ENCODE results near the gene USHBP1.
"Not testable (repeated sequence)": the region's sequence is repeated elsewhere in the genome, so short reads cannot be mapped to it uniquely, and the experiment has no call there.

The USHBP1 gene

DNA sequence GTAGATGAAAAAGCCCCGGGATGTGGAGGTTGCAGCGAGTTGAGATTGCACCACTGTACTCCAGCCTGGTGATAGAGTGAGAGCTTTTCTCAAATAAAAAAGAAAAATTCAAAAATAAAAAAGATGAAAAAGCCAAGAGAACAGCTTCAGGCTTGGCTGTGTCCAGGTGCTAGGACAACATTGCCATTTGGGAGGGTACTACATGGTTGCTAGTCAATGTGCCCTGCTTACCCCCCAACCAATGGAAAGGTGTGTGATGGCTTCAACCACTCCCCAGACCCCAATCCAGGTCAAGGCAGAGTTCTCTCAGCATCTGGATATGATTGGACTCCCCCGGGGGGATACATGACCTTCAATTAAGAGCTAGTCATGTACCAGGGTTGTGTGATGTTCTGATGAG lies 14.9 kb upstream of the USHBP1 start:
- peak overlapping the region in 1 of 11 experiments; percentile 18; a peak in 2 of 22 replicates for H3K27ac ChIP-seq
- no peak for TF ChIP-seq Cebpa-rat (IDR thresholded peaks at IDR 0.05)
- H3K9me3 ChIP-seq (replicated peaks in 1 of 11): no peaks in the 10 kb centered on the region
- H3K4me1 ChIP-seq: peaks cover 10 to 38% (median 21%) of the 10 kb centered on the region in 10 experiments
- H3K4me2 ChIP-seq: peak overlapping the region in 2 of 11 experiments; percentile 7 to 21; a peak in 2 of 22 replicates
- H4K20me1 ChIP-seq: peaks cover 0 to 19% (median 15%) of the 10 kb centered on the region in 11 experiments; a peak in 19 of 22 replicates
- peaks cover 49 to 74% (median 65%) of the 10 kb centered on the region in 11 experiments for H3K36me3 ChIP-seq
- no peak overlapping the region for H3K4me3 ChIP-seq
- no peaks in the 10 kb centered on the region for H3K27me3 ChIP-seq
- no peak overlapping the region for H3K9ac ChIP-seq

GRCh38 chr19:17275441-17276175 lies 11.1 kb upstream of the USHBP1 start:
- H3K9ac ChIP-seq: 0 out of 22 replicates have a peak overlapping the region, but pooled peaks of 1 of the 11 experiments have one; percentile 14
- H3K27me3 ChIP-seq: no peaks in the 10 kb centered on the region
- H3K36me3 ChIP-seq: peaks cover 69 to 95% (median 85%) of the 10 kb centered on the region in 11 experiments
- H4K20me1 ChIP-seq: no peaks in the 10 kb centered on the region
- H3K4me1 ChIP-seq: peaks cover 0 to 25% (median 12%) of the 10 kb centered on the region in 10 experiments; a peak in 19 of 20 replicates
- H3K9me3 ChIP-seq (replicated peaks in 1 of 11): no peaks in the 10 kb centered on the region
- no peak overlapping the region for H3K4me2 ChIP-seq
- H3K27ac ChIP-seq: no peak overlapping the region
- H3K4me3 ChIP-seq: no peak overlapping the region
- no peak for TF ChIP-seq Cebpa-rat (IDR thresholded peaks at IDR 0.05)

GRCh38 chr19:17274892-17275291 lies 10.3 kb upstream of the USHBP1 start:
- Histone ChIP-seq H3K36me3 (peaks cover 70 to 100% (median 92%) of the 10 kb centered on the region in 11 experiments), H3K4me1 (peaks cover 0 to 18% (median 10%) of the 10 kb centered on the region in 10 experiments; a peak in 15 of 20 replicates)
- not testable (repeated sequence) for H3K27me3 ChIP-seq; H4K20me1 ChIP-seq; H3K27ac ChIP-seq; H3K4me3 ChIP-seq; H3K9me3 ChIP-seq (replicated peaks in 1 of 11); H3K4me2 ChIP-seq; H3K9ac ChIP-seq

DNA sequence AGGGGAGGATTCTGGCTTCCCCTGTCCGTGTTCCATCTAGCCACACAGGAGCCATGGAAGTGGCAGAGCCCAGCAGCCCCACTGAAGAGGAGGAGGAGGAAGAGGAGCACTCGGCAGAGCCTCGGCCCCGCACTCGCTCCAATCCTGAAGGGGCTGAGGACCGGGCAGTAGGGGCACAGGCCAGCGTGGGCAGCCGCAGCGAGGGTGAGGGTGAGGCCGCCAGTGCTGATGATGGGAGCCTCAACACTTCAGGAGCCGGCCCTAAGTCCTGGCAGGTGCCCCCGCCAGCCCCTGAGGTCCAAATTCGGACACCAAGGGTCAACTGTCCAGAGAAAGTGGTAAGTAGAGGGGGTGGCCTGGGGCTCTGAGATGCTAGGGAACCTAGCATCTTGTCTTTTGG lies 4.2 kb upstream of the USHBP1 start:
- H3K4me2 ChIP-seq: peak overlapping the region; percentile 89 to 100 (median 97)
- peak overlapping the region in 10 of 11 experiments; percentile 83 to 93 (median 88); a peak in 17 of 22 replicates for H3K9ac ChIP-seq
- peaks cover 32 to 53% (median 48%) of the 10 kb centered on the region in 11 experiments for H3K36me3 ChIP-seq
- H3K4me1 ChIP-seq: peaks cover 34 to 54% (median 48%) of the 10 kb centered on the region in 10 experiments
- H4K20me1 ChIP-seq: no peaks in the 10 kb centered on the region
- H3K27ac ChIP-seq: peak overlapping the region in 10 of 11 experiments; percentile 75 to 91 (median 85); a peak in 20 of 22 replicates
- no peaks in the 10 kb centered on the region for H3K27me3 ChIP-seq
- no peaks in the 10 kb centered on the region for H3K9me3 ChIP-seq (replicated peaks in 1 of 11)
- H3K4me3 ChIP-seq: peak overlapping the region in 7 of 10 experiments; percentile 75 to 94 (median 91); a peak in 9 of 20 replicates
- TF ChIP-seq Cebpa-rat (IDR thresholded peaks at IDR 0.05): no peak

GRCh38 chr19:17266975-17267788 lies 2.6 kb upstream of the USHBP1 start, which contains the start of gene BABAM1:
Gene BABAM1 (plus strand): TSS chr19:17267443. CDS start chr19:17268807, 1,364 bp downstream.
- TF ChIP-seq Cebpa-rat (IDR thresholded peaks at IDR 0.05): no peak
- H3K9ac ChIP-seq: peak within 1 kb of the TSS; percentile 83 to 93 (median 88)
- H3K9me3 ChIP-seq (replicated peaks in 1 of 11): no peaks in the 10 kb centered on the region
- H4K20me1 ChIP-seq: no peaks in the 10 kb centered on the region
- no peaks in the 10 kb centered on the region for H3K27me3 ChIP-seq
- H3K4me1 ChIP-seq: peaks cover 34 to 55% (median 46%) of the 10 kb centered on the region in 10 experiments
- H3K36me3 ChIP-seq: peaks cover 23 to 38% (median 35%) of the 10 kb centered on the region in 11 experiments
- H3K4me2 ChIP-seq: peak within 1 kb of the TSS; percentile 89 to 100 (median 97)
- peak within 1 kb of the TSS; percentile 46 to 91 (median 85) for H3K27ac ChIP-seq
- H3K4me3 ChIP-seq: peak within 1 kb of the TSS; percentile 75 to 96 (median 90)

DNA sequence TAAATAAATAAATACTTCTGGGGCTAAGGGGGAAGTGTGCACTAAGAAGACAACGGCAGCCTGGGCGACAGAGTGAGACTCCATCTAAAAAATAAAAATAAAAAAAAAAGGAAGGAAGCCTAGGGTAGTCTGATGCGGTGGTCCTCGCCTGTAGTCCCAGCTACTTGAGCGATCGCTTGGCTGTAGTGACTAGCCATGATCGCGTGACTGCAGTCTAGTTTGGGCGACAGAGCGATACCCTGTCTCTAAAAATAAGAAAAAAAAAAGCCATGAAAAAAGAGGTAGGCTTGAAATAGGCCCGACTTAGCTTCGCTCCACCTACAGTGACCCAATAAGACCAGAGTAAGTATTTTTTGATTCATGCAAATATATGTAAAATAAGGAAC lies 2.0 kb upstream of the USHBP1 start:
- Histone ChIP-seq H3K9me3 (replicated peaks in 1 of 11) (no peaks in the 10 kb centered on the region), H3K27me3 (no peaks in the 10 kb centered on the region), H3K27ac (peak overlapping the region; percentile 24 to 80 (median 64); a peak in 20 of 22 replicates), H3K36me3 (peaks cover 17 to 32% (median 29%) of the 10 kb centered on the region in 11 experiments), H3K4me2 (peak overlapping the region; percentile 38 to 71 (median 58)), H3K4me1 (peaks cover 34 to 49% (median 43%) of the 10 kb centered on the region in 10 experiments), H3K9ac (peak overlapping the region in 8 of 11 experiments; percentile 35 to 62 (median 54); a peak in 14 of 22 replicates), H4K20me1 (no peaks in the 10 kb centered on the region), H3K4me3 (peak overlapping the region in 8 of 10 experiments; percentile 24 to 47 (median 39); a peak in 13 of 20 replicates)
- TF ChIP-seq Cebpa-rat (IDR thresholded peaks at IDR 0.05): no peak

DNA sequence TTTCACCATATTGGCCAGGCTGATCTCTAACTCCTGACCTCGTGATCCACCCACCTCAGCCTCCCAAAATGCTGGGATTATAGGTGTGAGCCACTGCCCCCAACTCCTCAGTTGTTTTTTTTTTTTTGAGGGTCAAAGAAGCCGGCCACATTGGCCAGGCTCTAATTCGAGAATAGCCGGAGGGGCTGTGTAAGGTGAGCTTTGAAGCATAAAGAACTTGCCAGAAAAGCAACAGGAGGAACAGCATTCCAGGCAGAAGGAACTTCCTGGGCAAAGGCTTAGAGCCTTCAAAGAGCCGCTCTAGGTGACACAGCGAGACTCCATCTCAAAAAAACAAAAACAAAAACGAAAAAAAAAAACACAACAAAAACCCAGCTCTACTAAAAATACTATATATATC lies 1.5 kb upstream of the USHBP1 start:
- TF ChIP-seq Cebpa-rat (IDR thresholded peaks at IDR 0.05): no peak
- Histone ChIP-seq H3K4me2 (peak overlapping the region; percentile 38 to 71 (median 58)), H3K4me3 (peak overlapping the region in 2 of 10 experiments; percentile 40 to 41; a peak in 2 of 20 replicates), H3K36me3 (peaks cover 12 to 26% (median 23%) of the 10 kb centered on the region in 11 experiments), H3K27me3 (no peaks in the 10 kb centered on the region), H4K20me1 (no peaks in the 10 kb centered on the region), H3K4me1 (peaks cover 34 to 48% (median 41%) of the 10 kb centered on the region in 10 experiments), H3K27ac (peak overlapping the region in 10 of 11 experiments; percentile 25 to 80 (median 66); a peak in 20 of 22 replicates), H3K9me3 (replicated peaks in 1 of 11) (no peaks in the 10 kb centered on the region), H3K9ac (peak overlapping the region in 8 of 11 experiments; percentile 35 to 62 (median 54); a peak in 13 of 22 replicates)

Data from BLaER1 treated with 17β-estradiol and CSF1 and Interleukin-3, amounts not matched to agents 10 nM and 100 nM (cell line).